LHCN-M2 (cell line): ENCODE results near the gene C1orf105. TPM values are rescaled to one million over a fixed set of nuclear protein-coding genes. Genes with fewer than 3 reads are reported as not detected.

Experiments used
- total RNA-seq: library from RNA; depleted of rRNA; stranded (reverse); fragments of >200 nt; gene quantifications from 2 replicates; pipeline ENCODE4 v1.2.3, GENCODE V29; 2014; rRNA removed

Gene C1orf105
- total RNA-seq, 1 experiment from 2014 or later: 0.46 TPM

Other genes starting within 250 kb of the C1orf105 start
- gene PIGC, start 23.4 kb downstream of the C1orf105 start, total RNA-seq: 16.5 and 25.0 TPM in 2 replicates
- 32.6 and 41.4 TPM in 2 replicates for gene SUCO, start 112.5 kb downstream of the C1orf105 start, total RNA-seq
- 0.38 and 0.52 TPM in 2 replicates for gene FASLG, start 238.4 kb downstream of the C1orf105 start, total RNA-seq